ENCODE results near the gene FN3K. TPM values are rescaled to one million over a fixed set of nuclear protein-coding genes. Genes with fewer than 3 reads are reported as not detected.

Gene FN3K
- total and polyA plus RNA-seq, 2 donors (not counting 3 experiments of a cell fraction or from before 2014, with no cell fraction given) = 2.0 to 12.0 TPM

DNA sequence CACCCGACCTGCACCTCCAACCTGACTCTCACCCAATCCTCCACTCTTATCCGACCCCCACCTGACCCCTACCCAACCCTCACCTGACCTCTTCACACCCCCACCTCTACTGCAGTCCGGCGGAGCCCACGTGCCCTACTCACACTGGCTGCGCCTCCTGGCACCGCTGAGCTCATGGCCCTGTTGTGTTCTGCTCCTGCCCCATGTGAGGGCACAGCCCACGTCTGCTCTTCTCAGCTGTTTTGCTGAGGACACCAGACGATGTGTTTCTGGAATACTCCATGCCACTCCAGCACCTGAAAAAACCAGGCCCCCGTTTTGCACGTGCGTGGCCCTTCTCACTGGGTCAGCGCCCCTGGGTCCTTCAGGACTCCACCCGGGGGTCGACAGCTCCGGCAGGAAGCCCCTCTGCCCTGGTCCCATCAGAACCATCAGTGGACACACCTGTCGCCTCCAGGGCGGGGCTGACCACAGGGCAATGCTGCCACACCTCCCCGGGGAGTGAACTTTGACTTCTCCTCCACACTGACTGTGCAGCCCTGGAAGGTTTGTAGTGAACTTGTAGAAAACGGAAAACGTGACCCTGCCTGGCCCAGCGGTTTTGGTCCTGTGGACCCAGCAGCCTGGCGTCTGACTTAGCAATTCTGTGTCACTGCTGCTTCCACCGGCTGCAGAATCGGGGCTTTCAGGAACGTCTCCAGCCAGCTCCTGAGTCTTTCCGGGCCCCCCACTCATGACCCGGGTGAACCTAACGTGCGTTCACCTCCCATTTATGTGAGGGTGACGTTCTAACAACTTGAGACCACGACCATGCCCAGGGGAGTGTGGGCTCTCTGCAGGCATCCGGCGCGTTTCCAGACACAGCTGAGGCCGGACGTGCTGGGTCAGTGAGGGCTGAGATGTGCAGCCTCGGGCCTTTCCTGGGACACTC is 31.2 kb upstream of the FN3K start:
- H3K27ac ChIP-seq (ENCODE audit: insufficient read depth, low read depth, low read length) = no peak overlapping the region
- no peak overlapping the region for H3K4me2 ChIP-seq (ENCODE audit: insufficient read depth, low read length)
- BruUV-seq (replicated peaks) = no TSS peak
- dilution Hi-C loops (cut with MboI; ENCODE audit: extremely low pct_ligation_motif_present, low sequenced_read_pairs) = no loop called here
- H4K20me1 ChIP-seq (replicated peaks; ENCODE audit: control insufficient read depth, extremely low read depth, insufficient read depth, low read length) = no peaks in the 10 kb centered on the region
- H3K4me3 ChIP-seq (replicated peaks in 1 of 3; ENCODE audit: insufficient read depth in 1 of 3, low read depth in 1 of 3, low read length in 3 of 3) = no peak overlapping the region
- CTCF ChIA-PET = no interaction called here
- intact Hi-C loops (cut with micrococcal nuclease) = no loop called here
- no peaks in the 10 kb centered on the region for H3K9me3 ChIP-seq (replicated peaks; ENCODE audit: control insufficient read depth, insufficient read depth, low read length)
- no peaks in the 10 kb centered on the region for H3K9me1 ChIP-seq (replicated peaks; ENCODE audit: control insufficient read depth, extremely low read depth, insufficient read depth, low read length)
- no peak for DNase-seq (ENCODE audit: low read depth, low spot score)
- no peaks in the 10 kb centered on the region for H3K4me1 ChIP-seq (ENCODE audit: control insufficient read depth, extremely low read depth, insufficient read depth, low read length)
- H2AFZ ChIP-seq (ENCODE audit: low read depth, low read length) = no peak overlapping the region
- no peaks in the 10 kb centered on the region for H3K79me2 ChIP-seq (ENCODE audit: control insufficient read depth, insufficient read depth, low read length)
- TF ChIP-seq MAX (IDR thresholded peaks at IDR 0.05; ENCODE audit: insufficient read depth, insufficient read length) (no peak), GATA2 (IDR thresholded peaks at IDR 0.05; ENCODE audit: insufficient read depth, insufficient read length, low read depth, low read length) (no peak), EZH2 (IDR thresholded peaks at IDR 0.05; ENCODE audit: borderline replicate concordance, low read depth, low read length, severe bottlenecking) (no peak), FOS (IDR thresholded peaks at IDR 0.05; ENCODE audit: borderline replicate concordance, insufficient read depth, low read length) (no peak)
- no peaks in the 10 kb centered on the region for H3K27me3 ChIP-seq (ENCODE audit: control insufficient read depth in 2 of 2, insufficient read depth in 2 of 2, low read length in 2 of 2)
- POLR2A ChIA-PET = no interaction called here
- no peaks in the 10 kb centered on the region for H3K36me3 ChIP-seq (ENCODE audit: control insufficient read depth in 2 of 2, extremely low read depth in 1 of 2, insufficient read depth in 2 of 2, low read length in 2 of 2)
- FAIRE-seq = no peak
- H3K9ac ChIP-seq (replicated peaks; ENCODE audit: extremely low read depth, insufficient read depth, low read length) = no peak overlapping the region

DNA sequence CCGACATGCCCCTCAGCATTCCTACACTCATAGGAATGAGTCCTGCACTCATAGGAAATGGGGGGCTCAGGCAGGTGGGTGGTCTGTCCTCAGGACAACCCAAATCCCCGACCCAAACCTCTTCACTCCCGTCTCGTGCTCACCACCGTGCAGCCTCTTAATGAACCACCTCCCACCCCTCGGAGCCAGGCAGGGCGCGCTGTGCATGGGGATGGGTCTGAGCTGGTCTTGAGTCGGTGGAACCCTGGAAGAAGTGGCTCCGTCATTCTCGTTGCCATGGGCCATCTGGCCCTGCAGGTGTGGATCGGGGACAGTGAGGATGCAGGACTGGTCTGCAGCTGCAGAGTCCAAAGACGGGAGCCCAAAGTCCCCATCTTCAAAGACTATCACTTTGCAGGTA is 30.5 kb upstream of the FN3K start:
- Histone ChIP-seq H3K9ac (replicated peaks; ENCODE audit: extremely low read depth, insufficient read depth, low read length) (no peak overlapping the region), H2AFZ (ENCODE audit: low read depth, low read length) (no peak overlapping the region), H3K27me3 (ENCODE audit: control insufficient read depth in 2 of 2, insufficient read depth in 2 of 2, low read length in 2 of 2) (no peaks in the 10 kb centered on the region), H3K4me3 (replicated peaks in 1 of 3; ENCODE audit: insufficient read depth in 1 of 3, low read depth in 1 of 3, low read length in 3 of 3) (no peak overlapping the region), H3K79me2 (ENCODE audit: control insufficient read depth, insufficient read depth, low read length) (no peaks in the 10 kb centered on the region), H3K4me2 (ENCODE audit: insufficient read depth, low read length) (no peak overlapping the region), H3K4me1 (ENCODE audit: control insufficient read depth, extremely low read depth, insufficient read depth, low read length) (no peaks in the 10 kb centered on the region), H3K9me3 (replicated peaks; ENCODE audit: control insufficient read depth, insufficient read depth, low read length) (no peaks in the 10 kb centered on the region), H4K20me1 (replicated peaks; ENCODE audit: control insufficient read depth, extremely low read depth, insufficient read depth, low read length) (no peaks in the 10 kb centered on the region), H3K36me3 (ENCODE audit: control insufficient read depth in 2 of 2, extremely low read depth in 1 of 2, insufficient read depth in 2 of 2, low read length in 2 of 2) (no peaks in the 10 kb centered on the region), H3K27ac (ENCODE audit: insufficient read depth, low read depth, low read length) (no peak overlapping the region), H3K9me1 (replicated peaks; ENCODE audit: control insufficient read depth, extremely low read depth, insufficient read depth, low read length) (no peaks in the 10 kb centered on the region)
- DNase-seq (ENCODE audit: low read depth, low spot score) = no peak
- dilution Hi-C loops (cut with MboI; ENCODE audit: extremely low pct_ligation_motif_present, low sequenced_read_pairs) (no loop called here), intact Hi-C loops (cut with micrococcal nuclease) (no loop called here)
- POLR2A ChIA-PET = no interaction called here
- TF ChIP-seq POLR2AphosphoS5 (IDR thresholded peaks at IDR 0.05; ENCODE audit: insufficient read depth, low read depth, low read length) (no peak), EZH2 (IDR thresholded peaks at IDR 0.05; ENCODE audit: borderline replicate concordance, low read depth, low read length, severe bottlenecking) (no peak), POLR2A (IDR thresholded peaks at IDR 0.05; ENCODE audit: low read depth, low read length) (no peak), JUN (IDR thresholded peaks at IDR 0.05; ENCODE audit: borderline replicate concordance, insufficient read depth, insufficient read length, low read depth) (no peak), MYC (IDR thresholded peaks at IDR 0.05; ENCODE audit: low read depth, low read length) (no peak), MAX (IDR thresholded peaks at IDR 0.05; ENCODE audit: insufficient read depth, insufficient read length) (no peak), GATA2 (IDR thresholded peaks at IDR 0.05; ENCODE audit: insufficient read depth, insufficient read length, low read depth, low read length) (no peak), FOS (IDR thresholded peaks at IDR 0.05; ENCODE audit: borderline replicate concordance, insufficient read depth, low read length) (no peak)
- TF ChIP-seq, protein P1, sequence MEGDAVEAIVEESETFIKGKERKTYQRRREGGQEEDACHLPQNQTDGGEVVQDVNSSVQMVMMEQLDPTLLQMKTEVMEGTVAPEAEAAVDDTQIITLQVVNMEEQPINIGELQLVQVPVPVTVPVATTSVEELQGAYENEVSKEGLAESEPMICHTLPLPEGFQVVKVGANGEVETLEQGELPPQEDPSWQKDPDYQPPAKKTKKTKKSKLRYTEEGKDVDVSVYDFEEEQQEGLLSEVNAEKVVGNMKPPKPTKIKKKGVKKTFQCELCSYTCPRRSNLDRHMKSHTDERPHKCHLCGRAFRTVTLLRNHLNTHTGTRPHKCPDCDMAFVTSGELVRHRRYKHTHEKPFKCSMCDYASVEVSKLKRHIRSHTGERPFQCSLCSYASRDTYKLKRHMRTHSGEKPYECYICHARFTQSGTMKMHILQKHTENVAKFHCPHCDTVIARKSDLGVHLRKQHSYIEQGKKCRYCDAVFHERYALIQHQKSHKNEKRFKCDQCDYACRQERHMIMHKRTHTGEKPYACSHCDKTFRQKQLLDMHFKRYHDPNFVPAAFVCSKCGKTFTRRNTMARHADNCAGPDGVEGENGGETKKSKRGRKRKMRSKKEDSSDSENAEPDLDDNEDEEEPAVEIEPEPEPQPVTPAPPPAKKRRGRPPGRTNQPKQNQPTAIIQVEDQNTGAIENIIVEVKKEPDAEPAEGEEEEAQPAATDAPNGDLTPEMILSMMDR (IDR thresholded peaks at IDR 0.05; ENCODE audit: extremely low read depth in 1 of 2, insufficient read depth in 1 of 2, low read depth in 1 of 2, low read length in 2 of 2) = no peak
- CTCF ChIA-PET = no interaction called here
- no peak for FAIRE-seq
- no TSS peak for BruUV-seq (replicated peaks)
